Non-pigmented ciliary epithelial cell (primary cell): ENCODE measurements around the gene CSTB.
A peak's percentile ranks its signal among the peaks of the same experiment; 100 is the strongest.
"Not testable (repeated sequence)": the region's sequence is repeated elsewhere in the genome, so short reads cannot be mapped to it uniquely, and the experiment has no call there.

ENCODE experiments used
- DNase-seq: peaks from one replicate; pipeline ENCODE4 v3.0.0-alpha.2; 2010; ENCODE audit warnings: low read depth

The CSTB gene

DNA sequence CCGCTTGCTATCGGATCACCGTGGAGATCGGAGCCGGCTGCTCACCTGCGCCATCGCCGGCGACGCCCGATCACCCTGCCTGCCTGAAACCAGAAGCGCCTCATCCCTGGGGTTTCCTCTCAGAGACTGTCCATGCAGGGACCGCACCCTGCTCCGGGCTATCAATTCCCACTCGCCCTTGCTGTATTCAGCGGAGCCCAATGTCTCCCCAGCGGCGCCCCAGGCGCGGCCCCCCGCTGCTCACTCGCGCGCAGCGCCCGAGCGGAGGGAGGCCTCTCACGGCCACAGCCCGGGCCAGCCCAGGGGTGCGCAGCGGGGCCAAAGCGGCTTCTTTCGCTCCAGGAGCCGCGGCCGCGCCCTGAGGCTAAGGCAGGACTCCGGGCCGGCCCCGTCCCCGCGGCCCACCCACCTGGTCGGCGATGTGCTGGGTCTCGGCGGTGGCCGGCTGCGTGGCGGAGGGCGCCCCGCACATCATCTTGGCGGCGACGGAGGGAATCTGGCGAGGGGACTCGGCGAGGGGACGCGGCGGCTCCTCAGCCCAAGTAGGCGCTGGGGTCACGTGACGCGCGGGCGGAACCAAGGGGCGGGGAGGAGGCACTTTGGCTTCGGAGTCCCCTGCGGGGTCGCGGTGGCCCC lies at the start of gene CSTB:
Gene CSTB, minus strand, starts transcription at position 514 of the 636 bp plus-strand sequence. Its CDS starts 39 bp downstream, at position 475.
- no peak for DNase-seq

GRCh38 chr21:43825242-43825935 lies 49.3 kb upstream of the CSTB start:
- no peak for DNase-seq

DNA sequence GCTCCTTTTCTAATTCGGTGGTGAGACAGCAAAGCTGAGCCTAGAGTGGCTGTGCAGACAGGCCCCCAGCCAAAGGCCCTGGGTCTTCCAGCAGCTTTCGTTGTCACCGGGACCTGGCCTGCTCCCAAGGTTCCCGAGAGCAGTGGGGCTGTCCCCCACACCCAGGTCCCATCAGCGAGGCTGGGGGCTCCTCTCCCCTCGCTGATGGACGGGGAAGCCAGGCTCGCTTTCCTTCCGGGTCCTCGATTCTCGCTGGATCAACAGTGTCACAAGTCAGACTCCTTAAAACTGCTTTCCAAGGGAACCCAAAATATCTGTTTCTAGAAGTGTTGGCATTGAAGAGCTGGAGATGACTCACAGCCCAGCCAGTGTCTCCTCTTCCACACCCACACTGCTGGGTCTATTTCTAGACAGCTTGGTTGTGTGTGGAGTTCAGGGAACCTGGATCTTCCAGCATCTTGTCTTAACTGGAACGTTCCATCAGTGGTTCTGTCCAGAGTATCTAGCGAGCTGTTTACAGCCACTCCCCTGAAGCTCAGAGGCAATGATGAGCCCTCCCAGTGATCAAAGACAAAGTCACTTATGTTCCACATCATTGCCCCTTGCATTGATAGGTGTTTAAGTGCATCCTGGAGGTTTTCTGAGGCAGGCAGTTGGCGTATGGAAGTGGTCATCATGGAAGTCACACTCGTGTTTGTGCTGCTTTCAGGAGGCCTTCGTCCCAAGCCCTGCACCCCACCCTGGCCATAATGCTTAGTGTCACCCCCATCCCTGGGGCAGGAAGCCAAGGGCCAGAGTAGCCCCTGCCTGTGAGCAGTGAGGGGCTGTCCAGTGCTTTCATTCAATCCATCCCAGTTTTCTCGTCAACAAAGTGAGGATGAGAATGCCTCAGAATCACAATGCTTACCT lies 48.5 kb upstream of the CSTB start:
- DNase-seq, result peak; percentile 20

DNA sequence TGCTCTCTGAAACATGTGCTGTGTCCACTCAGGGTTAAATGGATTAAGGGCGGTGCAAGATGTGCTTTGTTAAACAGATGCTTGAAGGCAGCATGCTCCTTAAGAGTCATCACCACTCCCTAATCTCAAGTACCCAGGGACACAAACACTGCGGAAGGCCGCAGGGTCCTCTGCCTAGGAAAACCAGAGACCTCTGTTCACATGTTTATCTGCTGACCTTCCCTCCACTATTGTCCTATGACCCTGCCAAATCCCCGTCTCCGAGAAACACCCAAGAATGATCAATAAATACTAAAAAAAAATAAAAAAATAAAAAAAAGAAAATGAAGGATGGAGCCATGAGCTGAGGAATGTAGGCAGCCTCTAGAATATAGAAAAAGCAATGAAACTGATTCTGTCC lies 46.6 kb upstream of the CSTB start:
- DNase-seq, result not testable (repeated sequence)

GRCh38 chr21:43822166-43822565 lies 46.1 kb upstream of the CSTB start:
- DNase-seq, result not testable (repeated sequence)

GRCh38 chr21:43820466-43820865 lies 44.4 kb upstream of the CSTB start:
- DNase-seq, result no peak

DNA sequence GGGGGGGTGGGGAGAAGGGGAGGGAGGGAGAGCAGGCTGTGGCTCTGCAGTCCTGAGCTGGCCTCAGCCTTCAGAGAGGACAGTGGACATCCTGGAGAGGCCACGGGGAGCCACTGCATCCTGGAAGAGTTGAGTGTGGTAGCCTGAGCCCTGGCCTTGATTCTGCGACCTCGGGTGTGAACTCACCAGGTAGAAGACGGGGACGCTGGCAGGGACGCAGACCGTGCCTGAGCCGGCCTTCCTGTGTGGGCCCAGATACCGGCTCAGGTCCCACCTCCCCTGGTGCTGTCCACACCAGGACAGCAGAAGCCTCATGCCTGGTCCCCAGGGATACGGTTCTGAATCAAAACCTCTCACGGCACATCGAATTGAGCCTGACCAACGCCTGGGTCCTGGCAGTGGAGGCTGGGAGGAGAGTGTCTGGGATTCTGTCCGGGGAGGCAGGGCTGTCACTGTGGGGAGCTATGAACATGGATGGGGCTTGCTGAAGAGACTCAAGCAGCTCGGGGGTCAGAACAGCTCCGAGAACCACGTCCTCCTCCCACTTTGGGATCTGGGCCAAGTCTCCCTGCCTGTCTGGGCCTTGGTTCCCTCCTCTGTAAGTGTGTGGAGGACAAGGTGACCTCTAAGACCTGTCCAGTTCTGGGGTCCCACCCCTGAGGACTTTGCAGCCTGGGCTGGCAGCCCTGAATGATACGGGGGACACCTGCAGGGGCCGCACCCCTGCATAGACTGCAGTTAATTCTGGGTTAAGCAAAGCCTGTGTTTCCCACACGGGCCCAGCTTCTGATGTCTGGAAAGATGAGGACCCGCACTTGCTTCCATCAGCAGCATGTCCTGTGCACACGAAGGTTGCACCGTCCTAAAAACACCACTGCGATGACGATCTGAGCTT lies 43.6 kb upstream of the CSTB start:
- DNase-seq, result no peak

- DNase-seq, result no peak
These were observed 42.6 kb upstream of the CSTB start for GRCh38 chr21:43818685-43819084.

- DNase-seq, result no peak
These were observed 41.3 kb upstream of the CSTB start for GRCh38 chr21:43817157-43818086.

GRCh38 chr21:43816611-43817071 lies 40.5 kb upstream of the CSTB start:
- DNase-seq, result no peak

- DNase-seq, result no peak
These were observed 39.9 kb upstream of the CSTB start for GRCh38 chr21:43815991-43816390.

- no peak for DNase-seq
These were observed 39.1 kb upstream of the CSTB start for GRCh38 chr21:43815107-43815613.

- no peak for DNase-seq
These were observed 38.4 kb upstream of the CSTB start for GRCh38 chr21:43814215-43815106.

- DNase-seq, result no peak
These were observed 37.5 kb upstream of the CSTB start for GRCh38 chr21:43813656-43813980.

DNA sequence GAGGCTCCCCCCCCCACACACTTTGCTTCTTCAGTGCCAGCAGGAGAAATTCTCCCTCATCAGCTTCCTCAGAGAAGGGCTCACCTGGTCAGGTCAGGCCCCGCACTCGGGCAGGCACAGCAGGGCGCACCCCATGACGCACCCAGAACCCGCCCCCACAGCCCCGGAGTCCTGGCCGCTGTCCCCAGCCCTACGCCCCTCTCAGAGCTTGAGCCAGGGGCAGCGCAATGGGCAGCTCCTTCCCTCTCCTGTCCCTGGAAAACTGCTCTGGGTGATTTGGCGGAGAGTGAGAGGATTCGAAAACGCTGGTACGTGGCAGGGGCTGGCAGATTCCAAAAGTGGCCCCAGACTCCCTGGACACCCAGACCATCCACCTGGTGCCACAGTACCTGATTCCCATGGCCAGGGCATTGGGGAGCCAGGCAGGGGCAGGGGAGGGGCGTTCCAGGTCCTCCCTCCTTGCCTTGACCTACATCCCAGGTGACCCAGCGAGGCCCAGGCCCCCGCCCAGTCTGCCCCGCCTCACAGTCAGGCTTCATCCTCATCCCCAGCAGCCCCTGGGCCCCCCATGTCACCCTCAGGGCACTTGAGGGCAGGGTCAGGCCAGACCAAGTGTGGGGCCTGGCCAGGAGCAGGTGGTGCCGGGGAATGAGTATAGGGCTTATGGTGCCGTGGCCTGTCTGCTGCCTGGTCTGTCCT lies 37.0 kb upstream of the CSTB start:
- DNase-seq, result no peak

DNA sequence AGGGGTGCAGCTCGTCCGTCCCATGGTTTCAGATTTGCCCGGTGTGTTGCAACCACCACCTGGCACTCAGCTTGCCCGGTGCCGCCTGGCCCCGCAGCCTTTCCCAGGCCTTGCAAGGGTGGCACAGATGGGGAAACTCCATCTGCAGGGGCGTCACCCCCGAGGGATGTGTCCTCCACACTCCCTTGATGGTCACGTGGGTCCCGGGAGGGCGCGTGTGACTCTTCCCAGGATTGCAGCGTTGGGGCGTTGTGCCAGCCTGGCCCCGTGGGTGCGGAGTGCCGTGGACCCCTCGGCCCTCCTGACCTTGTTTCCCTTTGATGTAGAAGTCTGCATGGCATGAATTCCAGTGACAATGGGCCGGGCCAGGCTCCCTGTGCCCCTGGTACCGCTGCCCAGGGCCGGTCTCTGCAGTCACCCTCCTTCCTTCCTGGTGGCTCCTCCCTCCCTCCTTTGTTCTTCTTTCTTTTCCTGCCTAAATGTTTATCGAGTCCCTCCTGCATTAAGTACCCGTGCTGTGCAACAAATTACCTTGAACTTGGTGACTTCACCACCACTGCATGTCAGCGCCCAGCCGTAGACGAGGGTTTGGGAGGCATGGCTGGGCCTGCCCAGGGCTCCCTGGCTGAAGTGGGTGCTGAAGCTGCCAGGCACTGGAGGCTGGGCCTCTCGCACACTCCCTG lies 36.2 kb upstream of the CSTB start:
- DNase-seq, result no peak

DNA sequence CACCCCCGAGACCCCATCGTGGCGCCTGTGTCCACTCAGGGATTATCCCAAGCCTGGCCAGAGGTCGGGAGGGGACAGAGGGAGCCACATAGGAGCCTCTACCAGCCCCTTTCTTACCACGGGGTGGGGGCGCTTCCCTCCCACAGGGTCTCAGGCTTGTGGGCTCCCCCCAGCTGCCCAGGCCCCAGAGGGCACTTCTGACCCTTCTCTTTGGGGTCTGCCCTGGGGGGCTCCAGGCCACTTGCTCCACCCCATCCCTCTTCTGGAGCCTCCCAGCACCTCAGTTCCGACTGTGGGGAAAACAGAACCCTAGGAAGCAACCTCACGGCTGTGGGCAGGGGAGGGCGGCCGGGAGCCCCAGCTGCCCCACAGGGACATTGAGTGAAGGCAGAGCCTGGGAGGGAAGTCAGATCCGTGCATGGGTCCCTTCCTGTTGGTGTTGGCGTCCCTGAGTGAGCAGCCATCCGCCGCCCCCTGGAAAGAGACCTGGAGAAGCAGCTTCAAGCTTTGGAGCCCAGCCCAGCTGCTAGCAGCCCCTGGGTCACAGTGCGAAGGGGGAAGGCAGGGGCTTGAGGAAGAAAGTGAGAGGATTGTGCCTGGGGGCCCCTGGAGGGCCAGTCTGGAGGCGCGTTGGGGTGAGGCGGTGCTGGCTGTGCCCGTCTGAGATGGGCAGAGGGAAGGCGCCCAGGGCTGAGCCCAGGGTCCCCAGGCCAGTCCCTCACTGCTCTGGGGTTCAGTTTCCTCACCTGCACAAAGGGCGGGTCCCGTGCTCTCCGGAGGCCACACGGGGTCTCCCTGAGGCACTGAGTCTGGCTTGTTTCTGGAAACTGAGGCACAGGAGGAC lies 35.4 kb upstream of the CSTB start:
- DNase-seq, result no peak
